Measurements from ENCODE around the gene CEP112. TPM values are rescaled to one million over a fixed set of nuclear protein-coding genes. Genes with fewer than 3 reads are reported as not detected.

Gene CEP112
- total and polyA plus RNA-seq, 2 of the 13 experiments (the other 11 are each of a cell fraction or from before 2014, with no cell fraction given): 1.2 to 3.4 TPM

GRCh38 chr17:65785109-65785508 is 406.8 kb downstream of the CEP112 start (continued):
- TF ChIP-seq AGO1 (IDR thresholded peaks at IDR 0.05; ENCODE audit: low read depth, low read length, poor library complexity, severe bottlenecking) (no peak), FOXP1 (IDR thresholded peaks at IDR 0.05) (no peak), FOXP1 (CRISPR knock-in tag; IDR thresholded peaks at IDR 0.05) (peak; percentile 90), HIVEP1 (CRISPR knock-in tag; IDR thresholded peaks at IDR 0.05) (no peak), PREB (CRISPR knock-in tag; IDR thresholded peaks at IDR 0.05) (no peak), ZNF3 (CRISPR knock-in tag; IDR thresholded peaks at IDR 0.05) (no peak), PLRG1 (conservative IDR thresholded peaks at IDR 0.05) (no peak), ELF3 (CRISPR knock-in tag; IDR thresholded peaks at IDR 0.05) (peak; percentile 91), ZNF816 (CRISPR knock-in tag; IDR thresholded peaks at IDR 0.05; ENCODE audit: borderline replicate concordance) (peak; percentile 55; the same call in 1 of the 2 replicates), ZSCAN25 (CRISPR knock-in tag; IDR thresholded peaks at IDR 0.05) (no peak), ZNF768 (CRISPR knock-in tag; IDR thresholded peaks at IDR 0.05) (no peak), HOXA3 (CRISPR knock-in tag; IDR thresholded peaks at IDR 0.05) (no peak), TFE3 (CRISPR knock-in tag; IDR thresholded peaks at IDR 0.05) (peak; percentile 85; the same call in 1 of the 2 replicates), ZNF33B (CRISPR knock-in tag; IDR thresholded peaks at IDR 0.05) (no peak), SP140L (CRISPR knock-in tag; IDR thresholded peaks at IDR 0.05; ENCODE audit: borderline replicate concordance) (no peak), ERF (CRISPR knock-in tag; IDR thresholded peaks at IDR 0.05) (peak; percentile 75), NFKBIZ (CRISPR knock-in tag; IDR thresholded peaks at IDR 0.05) (no peak), ZNF280D (CRISPR knock-in tag; IDR thresholded peaks at IDR 0.05) (no peak), MATR3 (CRISPR knock-in tag; IDR thresholded peaks at IDR 0.05) (no peak), ATF2 (CRISPR knock-in tag; IDR thresholded peaks at IDR 0.05) (peak; percentile 55), NR0B2 (CRISPR knock-in tag; IDR thresholded peaks at IDR 0.05) (no peak), MXD3 (CRISPR knock-in tag; IDR thresholded peaks at IDR 0.05) (no peak)

Data from HepG2 (cell line).